ENCODE results near the gene MTCH1.

DNA sequence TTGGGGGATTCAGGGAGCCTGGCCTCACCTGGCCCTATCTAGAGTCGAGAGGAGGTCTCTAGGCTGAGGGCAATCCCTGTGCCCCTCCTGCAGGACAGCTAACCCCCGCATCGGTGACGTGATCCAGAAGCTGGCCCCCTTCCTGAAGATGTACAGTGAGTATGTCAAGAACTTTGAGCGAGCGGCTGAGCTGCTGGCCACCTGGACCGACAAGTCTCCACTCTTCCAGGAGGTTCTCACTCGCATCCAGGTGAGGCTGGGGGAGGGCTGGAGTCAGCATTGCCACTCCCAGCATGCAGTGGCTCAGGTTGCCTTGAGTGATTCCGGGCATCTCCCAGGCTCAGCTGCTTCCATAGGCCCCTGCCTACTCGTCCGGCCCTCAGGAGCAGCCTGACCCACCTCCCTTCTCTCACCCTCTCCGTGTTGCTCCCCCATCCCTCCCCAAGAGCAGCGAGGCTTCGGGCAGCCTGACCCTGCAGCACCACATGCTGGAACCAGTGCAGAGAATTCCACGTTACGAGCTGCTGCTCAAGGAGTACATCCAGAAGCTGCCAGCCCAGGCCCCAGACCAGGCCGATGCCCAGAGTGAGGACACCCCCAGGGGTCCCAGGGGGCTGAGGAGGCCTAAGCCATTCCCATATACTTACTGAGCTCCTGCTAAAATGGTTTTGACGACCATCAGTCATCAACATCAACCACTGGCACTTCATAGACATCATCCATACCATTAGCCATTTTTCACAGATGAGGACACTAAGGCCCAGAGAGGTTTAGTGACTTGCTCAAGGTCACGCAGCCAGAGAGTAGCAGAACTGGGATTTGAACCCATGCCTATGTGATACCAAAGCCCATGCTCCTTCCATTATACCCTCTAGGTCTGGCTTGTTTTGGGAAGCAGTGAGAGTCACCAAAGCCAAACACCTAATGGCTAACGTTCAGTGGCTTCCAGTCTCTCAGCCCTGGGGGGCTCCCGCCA lies 27.8 kb upstream of the MTCH1 start:
- TF ChIP-seq, protein P1, sequence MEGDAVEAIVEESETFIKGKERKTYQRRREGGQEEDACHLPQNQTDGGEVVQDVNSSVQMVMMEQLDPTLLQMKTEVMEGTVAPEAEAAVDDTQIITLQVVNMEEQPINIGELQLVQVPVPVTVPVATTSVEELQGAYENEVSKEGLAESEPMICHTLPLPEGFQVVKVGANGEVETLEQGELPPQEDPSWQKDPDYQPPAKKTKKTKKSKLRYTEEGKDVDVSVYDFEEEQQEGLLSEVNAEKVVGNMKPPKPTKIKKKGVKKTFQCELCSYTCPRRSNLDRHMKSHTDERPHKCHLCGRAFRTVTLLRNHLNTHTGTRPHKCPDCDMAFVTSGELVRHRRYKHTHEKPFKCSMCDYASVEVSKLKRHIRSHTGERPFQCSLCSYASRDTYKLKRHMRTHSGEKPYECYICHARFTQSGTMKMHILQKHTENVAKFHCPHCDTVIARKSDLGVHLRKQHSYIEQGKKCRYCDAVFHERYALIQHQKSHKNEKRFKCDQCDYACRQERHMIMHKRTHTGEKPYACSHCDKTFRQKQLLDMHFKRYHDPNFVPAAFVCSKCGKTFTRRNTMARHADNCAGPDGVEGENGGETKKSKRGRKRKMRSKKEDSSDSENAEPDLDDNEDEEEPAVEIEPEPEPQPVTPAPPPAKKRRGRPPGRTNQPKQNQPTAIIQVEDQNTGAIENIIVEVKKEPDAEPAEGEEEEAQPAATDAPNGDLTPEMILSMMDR (conservative IDR thresholded peaks at IDR 0.05), result no peak
- TF ChIP-seq EZH2 (IDR thresholded peaks at IDR 0.05; ENCODE audit: low read depth), result no peak
